Stimulated activated CD4-positive, alpha-beta T cell treated with anti-CD3 and anti-CD28 coated beads, Interleukin-2, amount 100 ng/mL, for 48 hours (primary cell): ENCODE measurements around the gene CHAT.

Experiments used
- DNase-seq, 2 donors: peaks; one replicate each; pipeline ENCODE4 v3.0.0-alpha.2; 2020

The CHAT gene

GRCh38 chr10:49613882-49614241 lies at the start of gene CHAT:
CHAT (plus strand) TSS chr10:49614037; CDS start chr10:49614190, 153 bp downstream.
- DNase-seq = no peak

DNA sequence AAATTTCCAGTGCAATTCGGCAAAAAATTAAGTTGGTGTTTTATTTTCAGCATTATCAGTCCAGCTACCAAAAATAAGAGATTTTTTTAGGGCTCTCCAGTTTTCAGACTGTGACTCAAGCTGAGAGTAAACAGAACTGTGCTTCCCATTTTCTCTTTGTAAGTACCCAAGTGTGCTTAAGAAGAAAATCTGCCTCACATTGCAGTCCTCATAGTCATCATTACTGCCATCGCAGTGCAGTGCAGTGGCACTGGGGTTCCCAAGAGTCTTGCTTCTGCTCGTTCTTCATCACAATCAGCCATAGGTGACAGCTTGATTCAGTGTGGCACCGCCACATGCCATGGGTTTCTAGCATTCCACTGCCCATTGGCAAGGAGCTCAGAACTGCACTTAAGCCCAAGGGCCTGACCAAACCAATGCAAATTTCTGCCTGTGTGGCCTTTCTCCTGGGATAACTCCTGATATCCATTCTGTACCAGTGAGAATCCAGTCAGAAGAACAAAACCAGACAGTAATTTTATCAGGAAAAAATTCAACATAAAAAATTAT lies 49.3 kb upstream of the CHAT start:
- no peak for DNase-seq

DNA sequence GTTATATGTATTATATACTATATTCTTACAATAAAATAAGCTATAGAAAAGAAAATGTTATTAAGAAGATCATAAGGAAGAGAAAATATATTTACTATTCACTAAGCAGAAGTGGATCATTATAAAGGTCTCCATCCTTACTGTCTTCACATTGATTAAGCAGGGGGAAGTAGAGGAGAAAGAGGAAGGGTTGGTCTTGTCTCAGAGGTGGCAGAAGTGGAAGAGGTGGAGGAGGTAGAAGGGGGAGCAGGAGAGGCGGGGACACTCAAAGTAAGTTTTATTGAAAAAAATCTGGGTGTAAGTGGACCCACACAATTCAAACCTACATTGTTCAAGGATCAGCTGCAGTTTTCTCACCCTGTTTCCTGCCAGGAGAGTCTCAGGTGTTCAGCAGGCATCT lies 46.0 kb upstream of the CHAT start:
- no peak for DNase-seq

GRCh38 chr10:49568235-49568634 lies 45.6 kb upstream of the CHAT start:
- no peak for DNase-seq

DNA sequence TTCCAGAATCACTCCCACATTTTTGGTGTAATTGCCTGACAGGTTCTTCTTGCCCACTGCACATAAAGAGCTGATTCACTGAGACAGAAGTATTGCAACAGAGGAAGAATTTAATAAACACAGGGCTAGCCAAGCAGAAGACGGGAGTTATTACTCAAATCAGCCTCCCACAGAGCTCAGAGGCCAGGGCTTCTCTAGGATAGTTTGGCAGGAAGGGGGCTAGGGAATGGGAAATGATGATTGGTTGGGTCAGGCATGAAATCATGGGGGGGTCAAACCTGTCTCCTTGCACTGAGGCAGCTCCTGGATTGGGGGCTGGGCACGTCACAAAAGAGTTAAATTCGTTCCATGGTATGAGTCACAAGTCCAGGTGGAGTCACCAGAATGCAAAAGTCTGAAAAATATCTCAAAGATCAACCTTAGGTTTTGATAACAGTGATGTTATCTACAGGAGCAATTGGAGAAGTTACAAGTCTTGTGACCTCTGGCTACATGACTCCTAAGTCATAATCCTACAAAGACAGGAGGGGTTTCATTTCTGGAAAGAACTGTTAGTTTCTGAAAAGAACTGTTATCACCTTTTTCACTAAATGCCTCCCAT lies 44.7 kb upstream of the CHAT start:
- no peak for DNase-seq

DNA sequence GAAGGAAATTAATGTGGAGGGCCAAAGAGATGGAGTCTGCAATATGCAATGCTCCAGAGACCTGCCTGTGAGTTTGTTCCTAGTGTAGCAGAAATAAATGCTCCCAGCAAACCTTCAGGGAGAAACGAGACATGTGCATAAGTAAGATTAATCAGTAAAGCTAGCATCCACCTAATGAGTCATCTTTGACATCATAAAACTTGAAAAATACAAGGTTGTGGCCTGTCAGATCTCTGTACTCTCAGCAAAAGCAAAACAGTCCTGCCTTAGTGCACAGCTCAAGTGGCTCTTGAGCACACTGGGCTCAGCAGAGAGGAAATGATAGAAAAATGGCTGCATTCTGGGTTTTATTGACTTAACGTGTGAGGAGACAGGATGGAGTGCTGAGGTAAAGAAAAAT lies 42.4 kb upstream of the CHAT start:
- DNase-seq = no peak

GRCh38 chr10:49572594-49573114 lies 41.2 kb upstream of the CHAT start:
- DNase-seq = no peak

DNA sequence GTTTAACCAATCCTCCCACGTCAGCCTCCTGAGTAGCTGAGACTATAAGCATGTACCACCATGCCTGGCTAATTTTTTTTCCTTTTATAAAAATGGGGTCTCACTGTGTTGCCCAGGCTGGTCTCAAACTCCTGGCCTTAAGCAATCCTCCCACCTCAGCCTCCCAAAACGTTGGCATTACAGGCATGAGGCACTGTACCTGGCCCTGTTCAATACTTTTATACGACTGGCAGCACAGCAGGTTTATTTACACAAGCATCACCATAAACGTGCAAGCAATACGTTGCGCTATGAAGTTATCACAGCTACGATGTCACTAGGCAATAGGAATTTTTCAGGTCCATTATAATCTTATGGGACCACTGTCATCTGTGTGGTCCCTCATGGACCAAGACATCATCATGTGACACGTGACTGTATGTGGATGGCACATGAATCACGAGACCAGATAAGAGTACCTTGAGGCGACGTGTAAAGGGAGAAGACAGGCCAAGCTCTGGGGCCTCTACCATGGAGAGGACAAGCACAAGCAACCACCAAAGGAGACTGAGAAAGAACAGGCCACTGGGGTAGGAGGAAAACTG lies 38.3 kb upstream of the CHAT start:
- no peak for DNase-seq

GRCh38 chr10:49577182-49577925 lies 36.5 kb upstream of the CHAT start:
- no peak for DNase-seq

DNA sequence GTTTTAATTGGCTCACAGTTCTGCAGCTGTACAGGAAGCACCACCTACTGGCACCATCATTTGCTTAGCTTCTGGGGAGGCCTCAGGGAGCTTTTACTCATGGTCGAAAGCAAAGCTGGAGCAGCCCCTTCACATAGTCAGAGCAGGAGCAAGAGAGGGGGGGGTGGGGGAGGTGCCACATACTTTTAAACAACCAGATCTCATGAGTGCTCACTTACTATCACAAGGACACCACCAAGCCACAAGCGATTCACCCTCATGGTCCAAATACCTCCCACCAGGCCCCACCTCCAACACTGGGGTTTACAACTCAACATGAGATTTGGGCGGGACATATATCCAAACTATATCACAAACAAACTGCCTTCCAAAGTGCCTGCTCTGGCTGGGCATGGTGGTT lies 35.4 kb upstream of the CHAT start:
- no peak for DNase-seq

- no peak for DNase-seq
These were observed 34.2 kb upstream of the CHAT start for GRCh38 chr10:49579621-49580020.

DNA sequence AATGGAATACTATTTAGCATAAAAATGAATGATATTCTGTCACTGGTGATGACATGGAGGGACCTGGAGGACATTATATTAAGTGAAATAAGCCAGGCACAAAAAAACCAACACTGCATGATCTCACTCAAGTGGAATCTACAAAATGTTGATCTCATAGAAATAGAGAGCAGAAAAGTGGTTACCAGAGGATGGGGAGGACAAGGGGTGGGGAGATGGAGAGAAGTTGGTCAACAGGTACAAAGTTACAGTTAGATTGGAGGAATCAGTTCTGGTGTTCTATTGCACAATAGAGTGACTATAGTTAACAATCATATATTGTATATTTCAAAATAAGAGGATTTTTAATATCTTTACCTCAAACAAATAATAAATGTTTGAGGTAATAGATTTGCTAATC lies 28.4 kb upstream of the CHAT start:
- no peak for DNase-seq

- no peak for DNase-seq
These were observed 25.9 kb upstream of the CHAT start for GRCh38 chr10:49587981-49588380.

DNA sequence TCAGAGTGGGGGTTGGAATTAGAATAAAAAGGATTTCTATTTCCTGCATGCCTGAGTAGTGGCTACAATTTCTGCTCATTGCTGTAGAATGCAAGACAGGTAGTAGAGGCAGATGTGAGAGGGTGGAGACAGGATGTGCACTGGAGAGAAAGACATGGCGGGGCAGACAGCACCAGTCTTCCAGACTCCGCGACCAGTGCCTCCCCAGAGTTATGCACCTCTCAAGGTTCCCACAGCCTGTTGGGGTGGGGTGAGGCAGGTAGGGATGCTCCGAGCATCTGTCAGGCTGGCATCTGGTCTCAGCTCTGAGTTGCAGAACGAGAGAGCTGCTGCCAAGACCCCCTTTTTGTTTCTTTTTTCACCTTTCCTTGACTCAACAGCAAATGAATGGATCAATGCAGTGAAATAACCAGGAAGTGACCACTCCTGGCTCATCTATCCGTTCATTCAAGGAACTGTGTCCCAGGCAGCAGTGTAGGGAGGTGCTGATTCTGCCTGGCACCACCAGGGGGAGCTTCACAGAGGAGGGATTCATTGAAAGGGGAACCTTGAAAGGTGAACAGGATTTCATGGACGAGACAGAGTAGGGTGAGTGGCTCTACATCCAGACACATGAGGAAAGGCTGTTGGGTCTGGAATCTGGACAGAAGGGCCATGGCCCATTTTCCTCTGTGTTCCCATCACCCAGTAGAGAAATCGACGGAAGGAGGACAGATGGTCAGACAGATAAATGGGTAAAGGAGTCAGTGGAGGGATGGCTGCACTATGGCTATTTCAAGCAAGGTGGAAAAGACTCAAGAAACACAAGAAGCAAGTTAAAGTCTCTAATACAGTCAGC lies 20.9 kb upstream of the CHAT start:
- peak; percentile 57 to 62 for DNase-seq

DNA sequence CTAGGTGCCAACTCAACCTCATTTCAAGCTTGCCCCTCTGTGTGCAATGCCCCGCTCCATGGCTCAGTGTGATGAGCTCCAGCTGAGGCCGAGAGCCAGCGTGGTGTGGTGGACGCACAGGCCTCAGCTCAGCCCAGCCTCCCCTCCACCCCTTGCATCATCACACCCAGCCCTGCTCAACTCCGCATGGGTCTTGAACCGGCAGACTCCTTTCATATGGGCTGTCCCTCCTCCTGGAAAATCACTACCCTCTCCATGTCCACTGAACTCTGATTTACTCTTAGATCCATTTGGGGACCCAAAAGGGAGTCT lies 20.3 kb upstream of the CHAT start:
- no peak for DNase-seq

DNA sequence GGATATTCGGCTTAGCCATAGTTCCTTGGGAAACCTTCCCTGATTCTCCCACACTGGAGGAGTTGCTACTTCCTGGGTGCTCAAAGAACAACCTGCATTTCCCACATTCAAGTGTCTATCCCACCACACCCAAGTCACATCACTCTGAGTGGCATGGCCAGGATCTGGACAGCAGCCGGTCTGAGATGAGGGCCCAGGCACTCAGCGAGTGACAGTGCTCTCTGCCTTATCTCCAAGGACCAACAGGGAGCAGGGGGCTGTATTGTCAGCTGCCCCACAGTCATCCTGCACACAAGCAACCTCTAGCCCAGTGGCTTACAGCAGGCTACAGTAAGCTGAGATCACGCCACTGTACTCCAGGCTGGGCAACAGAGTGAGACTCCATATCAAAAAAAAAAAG lies 19.8 kb upstream of the CHAT start:
- DNase-seq = no peak

GRCh38 chr10:49594594-49594993 lies 19.2 kb upstream of the CHAT start:
- DNase-seq = peak; percentile 27 to 39

DNA sequence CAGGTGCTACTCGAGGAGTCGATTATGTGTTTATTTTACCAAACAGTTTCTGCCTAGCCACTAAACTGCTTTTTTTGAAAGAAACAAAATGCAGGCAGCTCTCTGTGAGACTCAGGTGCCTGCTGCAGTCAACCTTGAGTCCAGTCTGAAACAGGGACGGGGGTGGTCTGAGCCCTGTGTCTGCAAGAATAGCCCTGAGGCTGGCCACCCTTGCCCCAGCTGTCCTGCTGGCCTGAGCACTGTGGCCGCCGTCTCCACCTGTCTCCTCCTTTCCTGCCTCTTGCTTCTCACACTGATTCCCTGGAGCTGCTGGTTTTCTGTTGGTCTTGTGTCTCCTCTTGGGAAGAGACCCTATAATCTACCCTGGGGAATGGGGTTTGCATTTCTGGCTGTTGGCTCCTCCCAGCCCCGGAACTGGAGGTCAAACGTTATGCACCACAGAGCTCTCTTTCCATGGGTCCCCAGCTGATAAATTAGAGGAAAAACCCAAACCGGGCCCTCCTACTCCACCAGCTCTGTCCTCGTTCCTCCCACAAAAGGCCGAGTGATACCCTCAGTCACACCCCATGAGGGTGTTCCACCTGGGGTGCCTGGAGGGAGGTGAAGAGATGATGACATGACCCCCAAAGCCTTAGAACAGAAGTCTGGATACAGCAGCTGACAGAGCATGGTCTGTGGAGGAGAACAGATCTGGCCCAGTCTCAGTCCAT lies 18.7 kb upstream of the CHAT start:
- no peak for DNase-seq

DNA sequence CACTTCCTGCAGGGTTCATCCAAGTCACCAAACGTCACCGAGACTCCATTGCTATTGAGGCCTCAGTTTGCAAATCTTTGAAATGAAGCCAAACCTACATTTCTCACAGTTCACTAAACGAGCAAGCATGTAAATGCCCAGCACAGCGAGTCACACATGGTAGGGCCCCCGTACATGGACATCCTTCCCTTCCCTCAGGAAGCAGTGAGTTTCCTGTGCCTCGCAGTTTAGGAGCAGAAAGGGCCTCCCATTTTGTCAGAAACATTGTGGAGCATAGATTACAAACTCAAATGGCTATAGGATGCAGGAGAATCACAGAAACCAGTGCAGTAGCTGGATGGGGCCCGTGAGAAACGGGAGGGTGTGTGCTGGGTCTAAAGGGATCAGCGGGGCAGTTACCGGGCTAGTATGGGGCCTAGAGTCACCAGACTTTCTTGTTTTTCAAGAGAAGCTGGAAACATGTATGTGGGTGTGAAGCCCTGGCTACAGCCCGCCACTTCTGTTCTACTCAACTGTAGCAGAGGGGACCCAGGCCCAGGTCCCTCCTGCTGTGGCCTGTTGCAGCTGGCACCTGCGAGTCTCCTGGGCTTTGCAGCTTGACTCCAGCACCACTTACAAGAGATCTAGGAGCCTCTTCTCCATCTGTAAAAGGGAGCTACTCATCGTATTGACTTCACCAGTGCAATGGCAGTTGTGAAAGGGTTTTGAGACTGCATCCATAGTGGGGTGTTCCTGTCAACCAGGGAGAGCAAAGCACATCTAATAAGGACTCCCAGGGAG lies 17.9 kb upstream of the CHAT start:
- no peak for DNase-seq

DNA sequence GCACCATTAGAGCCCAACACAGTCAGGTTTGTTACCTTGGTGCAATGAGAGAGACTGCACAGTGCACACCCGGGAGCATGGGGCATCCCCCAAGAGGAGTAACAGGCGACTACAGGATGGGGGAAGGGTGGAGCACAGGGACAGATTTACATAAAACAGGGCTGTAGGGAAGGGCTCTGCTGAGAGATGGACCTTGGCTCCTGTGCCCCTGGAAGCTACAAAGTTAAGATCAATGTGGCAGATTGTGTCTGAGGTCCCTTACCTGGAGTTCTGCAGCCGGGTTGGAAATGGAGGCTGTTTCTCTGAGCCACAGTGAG lies 17.4 kb upstream of the CHAT start:
- no peak for DNase-seq

DNA sequence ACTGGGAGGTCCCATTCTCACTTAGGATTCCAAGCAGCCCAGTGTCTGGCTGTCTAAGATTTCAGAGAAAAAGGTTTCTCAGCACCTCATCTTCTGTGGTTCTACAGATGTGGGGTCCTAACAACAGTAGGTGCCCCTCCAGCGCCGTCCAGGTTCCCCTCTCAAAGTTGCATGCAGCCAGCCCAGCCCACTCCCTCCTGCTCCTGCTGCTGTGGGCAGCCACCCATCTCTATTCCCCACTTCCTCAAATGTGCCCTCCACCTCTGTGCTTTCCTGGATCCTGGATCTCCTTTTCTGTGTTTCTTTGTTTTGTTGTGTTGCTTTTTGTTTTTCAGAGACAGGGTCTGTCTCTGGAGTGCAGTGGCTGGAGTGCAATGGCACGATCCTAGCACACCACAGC lies 17.0 kb upstream of the CHAT start:
- no peak for DNase-seq
